Measurements from ENCODE around the gene EPGN. TPM values are rescaled to one million over a fixed set of nuclear protein-coding genes. Genes with fewer than 3 reads are reported as not detected.

EPGN gene
- total and polyA plus RNA-seq, 7 experiments from 2014 or later = 0.29 to 1.1 (median 0.42) TPM; not detected in 2

DNA sequence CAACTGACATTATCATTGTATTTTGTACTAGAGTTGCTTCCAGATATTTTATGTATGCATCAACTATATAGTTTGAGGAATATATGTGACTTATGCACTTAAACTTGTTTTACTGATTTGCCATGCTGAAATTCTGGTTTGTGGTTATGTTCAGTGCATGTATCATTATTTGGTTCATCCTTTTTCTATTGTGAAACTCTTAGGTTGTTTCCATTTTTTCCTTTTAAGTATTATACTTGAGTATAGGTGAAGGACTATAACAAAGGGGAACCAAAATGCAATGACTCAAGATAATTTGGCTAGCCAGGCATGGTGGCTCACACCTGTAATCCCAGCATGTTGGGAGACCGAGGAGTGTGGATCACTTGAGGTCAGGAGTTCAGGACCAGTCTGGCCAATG, 21.1 kb upstream of the EPGN start:
- no peaks in the 10 kb centered on the region for H3K36me3 ChIP-seq (ENCODE audit: control insufficient read depth in 2 of 3, insufficient read depth in 3 of 3, low read length in 3 of 3)
- DNase-seq (no peak), ATAC-seq (no peak)
- no peak overlapping the region for H3K27ac ChIP-seq (ENCODE audit: low read depth, low read length)
- CTCF ChIA-PET = no interaction called here
- POLR2A ChIA-PET = no interaction called here
- H3K4me1 Mint-ChIP-seq = no peaks in the 10 kb centered on the region
- H3K36me3 Mint-ChIP-seq = peaks cover 0 to 20% (median 14%) of the 10 kb centered on the region in 5 donors
- no peaks in the 10 kb centered on the region for H3K27me3 Mint-ChIP-seq
- peaks cover 0 to 2% (median 0%) of the 10 kb centered on the region in 11 donors for H3K9me3 Mint-ChIP-seq
- no peak overlapping the region for H3K4me3 ChIP-seq (ENCODE audit: low read length)
- no peaks in the 10 kb centered on the region for H3K4me1 ChIP-seq (ENCODE audit: control insufficient read depth in 2 of 2, insufficient read depth in 2 of 2, low read length in 2 of 2)
- no peaks in the 10 kb centered on the region for H3K9me3 ChIP-seq (ENCODE audit: control insufficient read depth in 2 of 3, low read length in 3 of 3)
- no peak overlapping the region for H3K4me3 Mint-ChIP-seq
- no peak overlapping the region for H3K27ac Mint-ChIP-seq
- H3K27me3 ChIP-seq (ENCODE audit: control insufficient read depth in 2 of 2, insufficient read depth in 2 of 2, low read length in 2 of 2) = no peaks in the 10 kb centered on the region
- intact Hi-C loops (cut with micrococcal nuclease) = no loop called here

DNA sequence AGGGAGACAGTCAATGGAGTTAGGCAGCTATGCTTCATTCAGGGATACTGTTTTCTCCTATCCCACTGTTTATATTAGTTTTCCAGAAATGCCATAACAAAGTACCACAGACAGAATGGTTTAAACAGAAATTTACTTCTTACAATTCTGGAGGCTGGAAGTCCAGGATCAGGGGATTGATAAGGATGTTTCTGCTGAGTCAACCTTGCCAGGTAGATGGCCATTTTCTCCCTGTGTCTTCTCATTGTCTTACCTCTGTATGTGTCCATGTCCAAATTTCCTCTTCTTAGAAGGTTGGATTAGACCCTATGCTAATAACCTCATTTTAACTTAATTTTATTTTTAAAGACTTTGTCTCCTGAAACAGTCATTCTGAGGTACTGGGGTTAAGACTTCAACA, 20.5 kb upstream of the EPGN start:
- H3K4me3 ChIP-seq (ENCODE audit: low read length) = no peak overlapping the region
- no peaks in the 10 kb centered on the region for H3K27me3 Mint-ChIP-seq
- no peak for ATAC-seq
- ChIA-PET POLR2A (no interaction called here), CTCF (no interaction called here)
- no peaks in the 10 kb centered on the region for H3K9me3 ChIP-seq (ENCODE audit: control insufficient read depth in 2 of 3, low read length in 3 of 3)
- H3K4me3 Mint-ChIP-seq = no peak overlapping the region
- peaks cover 0 to 2% (median 0%) of the 10 kb centered on the region in 11 donors for H3K9me3 Mint-ChIP-seq
- H3K27ac ChIP-seq (ENCODE audit: low read depth, low read length) = no peak overlapping the region
- H3K27ac Mint-ChIP-seq = no peak overlapping the region
- intact Hi-C loops (cut with micrococcal nuclease) = no loop called here
- H3K36me3 Mint-ChIP-seq = peaks cover 0 to 19% (median 13%) of the 10 kb centered on the region in 5 donors
- H3K4me1 ChIP-seq (ENCODE audit: control insufficient read depth in 2 of 2, insufficient read depth in 2 of 2, low read length in 2 of 2) = no peaks in the 10 kb centered on the region
- no peak for DNase-seq
- no peaks in the 10 kb centered on the region for H3K36me3 ChIP-seq (ENCODE audit: control insufficient read depth in 2 of 3, insufficient read depth in 3 of 3, low read length in 3 of 3)
- H3K4me1 Mint-ChIP-seq = no peaks in the 10 kb centered on the region
- H3K27me3 ChIP-seq (ENCODE audit: control insufficient read depth in 2 of 2, insufficient read depth in 2 of 2, low read length in 2 of 2) = no peaks in the 10 kb centered on the region

DNA sequence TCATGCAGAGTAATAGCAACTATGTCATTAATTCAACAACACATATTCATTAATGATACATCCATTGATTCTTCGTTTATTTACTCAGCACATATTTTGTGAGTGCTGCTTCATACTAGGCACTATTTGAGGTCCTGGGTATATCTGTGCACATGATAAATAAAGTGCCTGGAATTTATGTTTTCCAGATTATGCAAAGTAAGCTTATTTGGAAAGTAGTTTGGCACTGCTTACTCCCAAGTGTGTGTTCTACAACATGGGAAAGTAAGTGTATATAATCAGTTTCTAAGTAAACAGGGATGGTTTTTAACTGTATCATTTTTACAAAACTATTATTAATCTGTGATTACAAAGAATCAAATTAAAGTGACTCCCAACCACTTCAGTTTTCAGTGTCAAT, 16.8 kb upstream of the EPGN start:
- DNase-seq (no peak), ATAC-seq (no peak)
- intact Hi-C loops (cut with micrococcal nuclease) = no loop called here
- POLR2A ChIA-PET = no interaction called here
- Histone ChIP-seq H3K27ac (ENCODE audit: low read depth, low read length) (no peak overlapping the region), H3K9me3 (ENCODE audit: control insufficient read depth in 2 of 3, low read length in 3 of 3) (no peaks in the 10 kb centered on the region), H3K27me3 (ENCODE audit: control insufficient read depth in 2 of 2, insufficient read depth in 2 of 2, low read length in 2 of 2) (no peaks in the 10 kb centered on the region), H3K36me3 (ENCODE audit: control insufficient read depth in 2 of 3, insufficient read depth in 3 of 3, low read length in 3 of 3) (no peaks in the 10 kb centered on the region), H3K4me1 (ENCODE audit: control insufficient read depth in 2 of 2, insufficient read depth in 2 of 2, low read length in 2 of 2) (no peaks in the 10 kb centered on the region), H3K4me3 (ENCODE audit: low read length) (no peak overlapping the region)
- CTCF ChIA-PET = no interaction called here
- Mint-ChIP-seq H3K9me3 (peaks cover 0 to 2% (median 0%) of the 10 kb centered on the region in 11 donors), H3K27me3 (peaks cover 0 to under 1% (median 0%) of the 10 kb centered on the region in 5 donors), H3K4me3 (no peak overlapping the region), H3K27ac (no peak overlapping the region), H3K36me3 (peaks cover 0 to 9% (median 0%) of the 10 kb centered on the region in 5 donors), H3K4me1 (no peaks in the 10 kb centered on the region)

DNA sequence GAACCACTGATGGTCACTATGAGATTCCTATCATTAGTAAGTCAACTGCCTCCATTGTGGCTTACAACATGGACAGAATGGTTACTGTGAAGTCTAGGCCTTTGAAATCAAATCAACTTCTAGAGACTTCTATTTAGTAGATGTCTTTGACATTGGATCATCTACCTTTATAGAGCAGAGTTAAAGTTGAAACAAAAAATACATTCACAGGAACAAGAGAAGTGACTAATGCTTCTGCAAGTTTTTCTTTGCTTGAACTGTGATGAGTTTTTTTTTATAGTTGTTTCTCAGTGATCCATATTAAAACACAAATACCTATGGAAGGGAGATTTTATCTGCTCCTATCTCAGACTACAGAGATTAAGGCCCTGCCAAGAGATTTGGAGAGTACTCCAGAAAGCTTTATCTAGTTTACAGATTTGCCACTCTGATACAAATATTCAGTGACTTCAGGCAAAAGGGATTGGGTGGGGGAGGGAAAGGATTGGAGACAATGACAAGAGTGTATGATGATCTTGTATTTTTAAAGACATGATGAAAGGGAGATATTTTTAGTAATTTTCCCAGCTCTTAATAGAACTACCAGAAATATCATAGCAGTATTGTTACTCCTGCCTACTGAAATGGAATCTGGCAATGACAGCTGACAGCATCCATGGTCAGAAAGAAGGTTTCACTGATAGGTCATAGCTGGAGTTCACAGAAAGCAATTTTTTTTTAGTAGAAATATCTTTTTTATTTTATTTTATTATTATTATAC, 16.0 kb upstream of the EPGN start:
- no peak for ATAC-seq
- ChIA-PET CTCF (no interaction called here), POLR2A (no interaction called here)
- Mint-ChIP-seq H3K27me3 (peaks cover 0 to 4% (median 0%) of the 10 kb centered on the region in 5 donors), H3K4me1 (no peaks in the 10 kb centered on the region), H3K4me3 (no peak overlapping the region), H3K36me3 (peaks cover 0 to 9% (median 0%) of the 10 kb centered on the region in 5 donors), H3K9me3 (peaks cover 0 to 2% (median 0%) of the 10 kb centered on the region in 11 donors), H3K27ac (no peak overlapping the region)
- Histone ChIP-seq H3K27me3 (ENCODE audit: control insufficient read depth in 2 of 2, insufficient read depth in 2 of 2, low read length in 2 of 2) (no peaks in the 10 kb centered on the region), H3K4me1 (ENCODE audit: control insufficient read depth in 2 of 2, insufficient read depth in 2 of 2, low read length in 2 of 2) (no peaks in the 10 kb centered on the region), H3K36me3 (ENCODE audit: control insufficient read depth in 2 of 3, insufficient read depth in 3 of 3, low read length in 3 of 3) (no peaks in the 10 kb centered on the region), H3K4me3 (ENCODE audit: low read length) (no peak overlapping the region), H3K27ac (ENCODE audit: low read depth, low read length) (no peak overlapping the region), H3K9me3 (ENCODE audit: control insufficient read depth in 2 of 3, low read length in 3 of 3) (no peaks in the 10 kb centered on the region)
- intact Hi-C loops (cut with micrococcal nuclease) = no loop called here
- no peak for DNase-seq

DNA sequence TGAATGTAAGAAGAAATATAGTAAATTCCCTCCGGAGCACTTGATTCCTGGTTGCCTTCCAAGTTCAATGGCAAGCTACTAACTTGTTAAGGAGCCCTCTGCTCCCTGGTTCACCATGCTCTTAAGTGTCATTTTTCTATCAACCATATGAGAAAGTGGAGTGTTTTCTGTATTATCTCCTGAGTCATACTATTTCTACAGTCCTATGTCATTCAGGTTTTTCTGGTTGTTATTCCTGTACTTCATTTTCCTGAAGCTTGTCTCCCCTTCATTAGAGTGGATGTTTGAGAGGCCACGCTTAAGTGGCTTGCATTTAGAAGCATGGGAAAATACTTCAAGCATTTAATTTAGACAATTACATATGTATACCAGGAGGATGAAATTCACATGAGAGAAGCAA, 14.7 kb upstream of the EPGN start:
- ChIA-PET POLR2A (no interaction called here), CTCF (no interaction called here)
- Histone ChIP-seq H3K4me1 (ENCODE audit: control insufficient read depth in 2 of 2, insufficient read depth in 2 of 2, low read length in 2 of 2) (no peaks in the 10 kb centered on the region), H3K9me3 (ENCODE audit: control insufficient read depth in 2 of 3, low read length in 3 of 3) (no peaks in the 10 kb centered on the region), H3K27ac (ENCODE audit: low read depth, low read length) (no peak overlapping the region), H3K36me3 (ENCODE audit: control insufficient read depth in 2 of 3, insufficient read depth in 3 of 3, low read length in 3 of 3) (no peaks in the 10 kb centered on the region), H3K4me3 (ENCODE audit: low read length) (no peak overlapping the region), H3K27me3 (ENCODE audit: control insufficient read depth in 2 of 2, insufficient read depth in 2 of 2, low read length in 2 of 2) (no peaks in the 10 kb centered on the region)
- H3K9me3 Mint-ChIP-seq = peaks cover 0 to 2% (median 0%) of the 10 kb centered on the region in 11 donors
- H3K4me3 Mint-ChIP-seq = no peak overlapping the region
- H3K36me3 Mint-ChIP-seq = peaks cover 0 to 9% (median 0%) of the 10 kb centered on the region in 5 donors
- no peak for DNase-seq
- H3K27ac Mint-ChIP-seq = no peak overlapping the region
- intact Hi-C loops (cut with micrococcal nuclease) = no loop called here
- peaks cover 0 to 4% (median 0%) of the 10 kb centered on the region in 5 donors for H3K27me3 Mint-ChIP-seq
- ATAC-seq = no peak
- no peaks in the 10 kb centered on the region for H3K4me1 Mint-ChIP-seq

DNA sequence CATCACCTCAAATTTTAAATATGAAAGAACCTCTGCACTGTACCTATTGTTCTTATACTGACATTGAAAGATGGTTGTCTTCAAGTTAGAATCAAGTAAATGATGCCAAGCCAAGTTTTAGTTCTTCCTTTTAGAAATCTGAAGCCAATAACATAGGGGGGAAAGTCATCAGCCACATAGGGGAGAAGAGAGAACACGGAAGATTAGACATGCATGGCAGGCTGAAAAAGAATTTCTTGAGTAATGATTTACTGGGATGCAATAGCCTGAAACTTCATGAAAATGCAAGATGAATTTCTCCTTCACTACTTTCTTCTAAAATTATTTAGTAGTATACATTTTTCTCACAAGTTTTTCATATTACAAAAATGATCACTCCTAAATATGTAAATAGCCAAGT, 13.6 kb upstream of the EPGN start:
- ChIA-PET POLR2A (no interaction called here), CTCF (no interaction called here)
- peaks cover 0 to 9% (median 0%) of the 10 kb centered on the region in 5 donors for H3K36me3 Mint-ChIP-seq
- no peaks in the 10 kb centered on the region for H3K9me3 ChIP-seq (ENCODE audit: control insufficient read depth in 2 of 3, low read length in 3 of 3)
- intact Hi-C loops (cut with micrococcal nuclease) = no loop called here
- no peaks in the 10 kb centered on the region for H3K4me1 Mint-ChIP-seq
- H3K4me1 ChIP-seq (ENCODE audit: control insufficient read depth in 2 of 2, insufficient read depth in 2 of 2, low read length in 2 of 2) = no peaks in the 10 kb centered on the region
- H3K27ac Mint-ChIP-seq = no peak overlapping the region
- H3K27me3 ChIP-seq (ENCODE audit: control insufficient read depth in 2 of 2, insufficient read depth in 2 of 2, low read length in 2 of 2) = no peaks in the 10 kb centered on the region
- H3K27me3 Mint-ChIP-seq = peaks cover 0 to 4% (median 0%) of the 10 kb centered on the region in 5 donors
- H3K4me3 Mint-ChIP-seq = no peak overlapping the region
- peaks cover 0 to 2% (median 0%) of the 10 kb centered on the region in 11 donors for H3K9me3 Mint-ChIP-seq
- DNase-seq (no peak), ATAC-seq (no peak)
- no peak overlapping the region for H3K4me3 ChIP-seq (ENCODE audit: low read length)
- H3K27ac ChIP-seq (ENCODE audit: low read depth, low read length) = no peak overlapping the region
- H3K36me3 ChIP-seq (ENCODE audit: control insufficient read depth in 2 of 3, insufficient read depth in 3 of 3, low read length in 3 of 3) = no peaks in the 10 kb centered on the region

DNA sequence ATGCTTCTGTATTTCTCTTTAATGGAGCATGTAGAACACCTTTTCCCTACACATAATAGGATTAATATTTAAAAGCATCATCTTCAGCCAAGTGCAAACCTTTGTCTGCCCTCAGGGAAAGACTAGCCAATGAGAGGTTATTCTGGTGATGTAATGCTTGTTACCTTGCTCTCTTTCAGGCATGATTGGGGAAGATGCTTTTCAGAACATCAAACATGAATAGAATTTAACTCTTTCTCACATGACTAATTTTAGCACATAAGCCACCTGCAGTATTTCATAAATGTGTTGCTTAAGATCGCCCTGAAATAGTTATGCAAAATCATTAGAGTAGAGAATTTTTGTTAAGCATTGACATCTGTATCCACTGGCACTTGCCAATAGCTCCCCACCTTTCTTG, 10.7 kb upstream of the EPGN start:
- no peak overlapping the region for H3K4me3 Mint-ChIP-seq
- ATAC-seq (no peak), DNase-seq (no peak)
- Histone ChIP-seq H3K4me1 (ENCODE audit: control insufficient read depth in 2 of 2, insufficient read depth in 2 of 2, low read length in 2 of 2) (no peaks in the 10 kb centered on the region), H3K9me3 (ENCODE audit: control insufficient read depth in 2 of 3, low read length in 3 of 3) (no peaks in the 10 kb centered on the region), H3K27me3 (ENCODE audit: control insufficient read depth in 2 of 2, insufficient read depth in 2 of 2, low read length in 2 of 2) (no peaks in the 10 kb centered on the region), H3K36me3 (ENCODE audit: control insufficient read depth in 2 of 3, insufficient read depth in 3 of 3, low read length in 3 of 3) (no peaks in the 10 kb centered on the region), H3K27ac (ENCODE audit: low read depth, low read length) (no peak overlapping the region), H3K4me3 (ENCODE audit: low read length) (no peak overlapping the region)
- H3K4me1 Mint-ChIP-seq = no peaks in the 10 kb centered on the region
- ChIA-PET CTCF (interaction anchor here (0.6 kb wide), 1 partner anchor 92 kb away, joined by 3 read pairs; no protein-coding TSS in a partner anchor), POLR2A (no interaction called here)
- H3K27me3 Mint-ChIP-seq = peaks cover 0 to 4% (median 0%) of the 10 kb centered on the region in 5 donors
- intact Hi-C loops (cut with micrococcal nuclease) = no loop called here
- no peak overlapping the region for H3K27ac Mint-ChIP-seq
- H3K36me3 Mint-ChIP-seq = peaks cover 0 to 6% (median 0%) of the 10 kb centered on the region in 5 donors
- no peaks in the 10 kb centered on the region for H3K9me3 Mint-ChIP-seq
